ENCODE data around the gene ADAMTS2.

ADAMTS2 gene

GRCh38 chr5:179278546-179278945 is 66.7 kb downstream of the ADAMTS2 start:
- no peak for DNase-seq (ENCODE audit: low read depth in 2 of 2)

DNA sequence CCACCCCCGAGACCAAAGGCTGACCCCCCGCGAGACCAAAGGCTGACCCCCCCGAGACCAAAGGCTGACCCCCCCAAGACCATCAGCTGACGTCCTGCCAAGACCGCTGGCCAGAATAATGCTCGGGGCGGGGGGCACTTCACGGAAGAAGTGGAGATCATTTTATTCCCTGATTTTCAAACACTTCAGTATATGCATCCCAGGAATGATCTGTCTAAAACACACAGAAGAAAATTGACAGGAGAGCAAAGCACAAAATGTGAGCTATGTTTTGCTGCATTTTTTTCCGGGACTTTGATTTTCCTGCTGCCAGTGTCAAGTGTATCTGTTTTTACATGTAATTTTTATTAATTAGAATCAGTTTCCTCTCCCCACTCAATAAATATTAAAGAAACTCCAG is 67.1 kb downstream of the ADAMTS2 start:
- no peak for DNase-seq (ENCODE audit: low read depth in 2 of 2)

DNA sequence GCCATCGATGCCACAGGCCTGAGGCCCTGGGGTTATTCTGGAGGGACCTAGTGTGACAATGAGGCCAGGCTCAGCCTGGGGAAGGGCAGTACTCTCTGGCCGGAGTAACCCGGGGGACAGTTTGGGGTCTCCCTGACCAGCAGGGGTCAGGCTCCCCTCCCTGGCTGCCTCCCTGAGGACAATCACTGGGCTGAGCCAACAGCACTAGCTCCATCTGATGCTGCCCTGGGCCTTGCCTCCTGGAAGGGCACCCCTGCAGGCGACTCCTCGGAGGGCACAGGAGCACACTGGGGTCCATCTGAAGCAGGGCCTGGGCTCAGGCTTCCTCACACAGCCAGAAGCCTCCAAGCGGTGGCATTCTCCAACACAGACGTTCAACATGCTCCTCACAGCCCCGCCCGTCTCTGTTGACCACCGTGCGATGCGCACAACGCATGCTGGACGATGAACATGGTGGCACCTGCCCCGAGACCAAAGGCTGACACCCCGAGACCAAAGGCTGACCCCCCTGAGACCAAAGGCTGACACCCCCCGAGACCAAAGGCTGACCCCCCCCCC is 68.3 kb downstream of the ADAMTS2 start:
- no peak for DNase-seq (ENCODE audit: low read depth in 2 of 2)

DNA sequence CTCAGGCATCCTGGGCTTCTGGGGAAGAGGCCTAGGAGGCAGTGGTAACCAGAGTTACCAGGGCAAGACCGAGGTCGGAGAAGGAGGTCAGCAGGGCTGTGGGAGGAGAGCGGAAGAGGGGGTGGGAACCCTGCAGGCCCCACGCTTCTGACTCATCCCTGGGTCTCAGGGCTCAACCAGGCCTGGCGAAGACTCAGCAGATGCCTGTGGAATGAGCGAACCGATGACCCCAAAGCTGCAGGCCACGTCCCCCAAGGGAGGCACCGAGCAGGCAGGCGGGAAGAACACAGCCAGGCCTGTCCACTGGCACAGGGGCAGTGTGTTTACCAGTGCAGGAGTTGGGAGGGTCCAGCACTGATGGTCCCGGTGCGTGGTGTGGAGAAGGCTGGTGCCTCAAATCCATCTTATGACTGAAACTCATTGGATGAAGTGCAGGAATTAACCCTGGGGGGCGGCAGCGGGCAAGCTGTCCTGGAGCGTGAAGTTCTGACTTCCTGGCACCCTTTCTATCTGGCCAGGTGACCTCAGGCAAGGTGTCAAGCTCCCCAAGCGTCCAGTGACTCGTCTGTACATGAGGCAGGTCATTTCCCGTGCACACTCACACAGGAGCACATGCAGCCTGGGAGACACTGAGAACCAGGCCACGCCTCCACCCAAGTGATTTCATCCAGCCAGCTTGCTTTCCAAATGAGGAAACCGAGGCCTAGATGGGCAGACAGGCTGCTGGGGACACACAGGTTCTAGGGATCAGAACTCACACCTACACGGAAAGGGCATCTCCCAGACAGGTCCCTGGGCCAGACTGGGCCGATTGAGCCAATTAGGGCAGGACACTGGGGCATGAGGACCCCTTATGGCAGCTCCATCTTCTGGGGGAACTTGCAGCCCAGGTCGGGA is 69.1 kb downstream of the ADAMTS2 start:
- no peak for DNase-seq (ENCODE audit: low read depth in 2 of 2)

DNA sequence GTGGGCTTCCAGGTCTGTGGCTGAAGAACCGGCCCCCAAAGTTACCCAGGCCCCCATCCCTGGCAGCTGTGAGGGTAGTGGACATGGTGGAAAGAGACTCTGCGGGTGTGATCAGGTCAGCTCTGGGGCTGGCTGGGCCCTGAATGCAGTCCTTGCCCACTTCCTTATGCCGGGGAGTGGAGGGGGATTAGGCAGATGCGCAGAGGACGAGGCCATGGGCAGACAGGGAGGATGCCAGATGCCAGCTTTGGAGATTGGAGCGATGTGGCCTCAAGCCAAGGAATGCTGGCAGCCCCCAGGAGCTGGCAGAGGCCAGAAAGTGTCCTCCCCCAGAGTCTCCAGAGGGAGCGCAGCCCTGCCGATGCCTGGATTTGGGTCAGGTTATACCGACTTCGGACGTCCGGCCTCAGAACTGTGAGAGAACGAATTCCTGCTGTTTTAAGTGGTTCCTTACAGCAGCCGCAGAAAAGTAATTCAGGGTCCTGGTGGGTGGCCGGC is 69.8 kb downstream of the ADAMTS2 start:
- no peak for DNase-seq (ENCODE audit: low read depth in 2 of 2)

GRCh38 chr5:179274321-179275315 is 70.6 kb downstream of the ADAMTS2 start:
- no peak for DNase-seq (ENCODE audit: low read depth in 2 of 2)

DNA sequence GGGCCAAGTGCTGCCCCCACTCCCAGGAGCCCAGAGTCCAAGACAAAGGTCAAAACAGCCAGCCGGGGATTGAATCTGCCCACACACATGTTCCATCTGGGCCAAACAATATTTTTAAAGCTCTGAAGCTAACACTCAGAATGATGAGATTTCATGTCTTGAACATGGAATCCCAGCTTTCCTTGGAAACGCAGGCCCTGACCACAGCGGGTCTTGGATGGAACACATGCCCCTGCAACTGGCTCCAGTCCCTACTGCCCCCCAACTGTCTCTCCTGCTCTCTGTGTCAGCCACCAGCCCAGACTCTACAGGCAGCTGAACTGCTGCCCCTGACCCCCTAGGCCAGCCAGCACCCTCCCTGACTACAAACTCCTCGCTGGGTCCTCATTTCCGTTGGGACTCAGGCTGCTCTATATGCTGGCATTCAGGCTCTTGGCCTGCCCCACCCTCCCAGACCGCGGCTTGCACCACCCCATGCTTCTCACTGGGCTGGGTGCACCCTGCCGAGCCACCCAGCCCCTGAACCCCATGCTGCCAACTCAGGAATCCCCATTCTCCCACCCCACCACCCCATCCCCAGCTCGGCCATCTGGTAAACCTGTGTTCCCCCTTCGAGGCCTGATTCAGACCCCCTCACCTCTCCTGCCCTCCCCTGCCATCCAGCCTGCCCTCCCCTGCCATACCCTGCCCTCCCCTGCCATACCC is 71.7 kb downstream of the ADAMTS2 start:
- DNase-seq (ENCODE audit: low read depth in 2 of 2): no peak

DNA sequence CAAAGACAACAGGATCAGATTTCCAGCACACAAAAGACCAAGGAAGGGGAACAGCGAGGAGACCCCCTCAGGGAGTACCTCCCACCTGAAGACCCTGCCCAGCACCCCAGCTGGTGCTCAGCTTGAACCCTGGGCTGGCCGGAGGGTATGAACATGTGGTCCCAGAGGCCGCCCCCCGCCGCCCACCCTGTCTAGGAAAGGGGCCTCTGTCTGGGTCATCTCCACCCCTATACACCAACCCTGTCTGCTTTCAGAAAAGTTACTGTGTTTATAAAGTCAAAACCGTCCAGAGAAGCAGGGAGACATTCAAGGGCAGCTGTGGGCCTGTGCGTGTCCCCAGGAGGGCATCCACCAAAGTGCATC is 72.2 kb downstream of the ADAMTS2 start:
- DNase-seq (ENCODE audit: low read depth in 2 of 2): no peak

DNA sequence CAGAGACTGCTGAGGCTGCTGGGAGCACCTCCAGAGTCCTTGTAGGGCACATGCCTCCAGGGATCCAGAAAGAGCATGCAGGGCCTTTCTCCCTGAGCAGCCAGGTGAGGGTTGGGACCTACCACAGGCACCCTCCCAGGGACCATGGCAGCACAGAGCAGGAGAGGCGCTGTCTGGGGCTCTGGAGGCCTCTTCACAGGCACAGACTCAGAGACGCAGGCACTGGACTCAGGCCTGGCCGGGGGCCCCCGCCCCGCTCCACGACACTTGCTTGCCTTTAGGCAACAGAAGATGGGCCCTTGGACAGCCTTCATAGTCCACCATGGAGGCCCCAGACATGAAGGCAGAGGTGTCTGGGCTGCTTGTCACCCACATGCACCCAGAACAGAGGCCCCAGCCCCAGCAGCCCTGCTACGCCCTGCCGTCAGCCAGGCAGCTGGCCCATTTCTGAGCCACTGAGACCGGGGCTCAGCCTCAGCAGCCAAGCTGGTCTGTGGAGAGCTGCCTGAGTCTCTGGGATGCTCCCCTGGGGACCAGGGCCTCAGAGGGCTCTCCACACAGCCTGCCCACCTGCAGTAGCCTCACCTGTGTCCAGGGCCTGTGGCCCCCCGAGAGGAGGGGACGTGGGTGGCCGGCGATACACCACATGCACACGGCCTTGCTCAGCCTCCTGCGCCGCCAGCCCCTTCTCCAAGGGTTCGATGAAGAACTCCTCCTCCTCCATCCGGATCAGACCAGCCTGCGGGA is 72.8 kb downstream of the ADAMTS2 start:
- no peak for DNase-seq (ENCODE audit: low read depth in 2 of 2)

- no peak for DNase-seq (ENCODE audit: low read depth in 2 of 2)
Observed at GRCh38 chr5:179271821-179272325, 73.4 kb downstream of the ADAMTS2 start.

GRCh38 chr5:179271428-179271734 is 73.9 kb downstream of the ADAMTS2 start:
- no peak for DNase-seq (ENCODE audit: low read depth in 2 of 2)

DNA sequence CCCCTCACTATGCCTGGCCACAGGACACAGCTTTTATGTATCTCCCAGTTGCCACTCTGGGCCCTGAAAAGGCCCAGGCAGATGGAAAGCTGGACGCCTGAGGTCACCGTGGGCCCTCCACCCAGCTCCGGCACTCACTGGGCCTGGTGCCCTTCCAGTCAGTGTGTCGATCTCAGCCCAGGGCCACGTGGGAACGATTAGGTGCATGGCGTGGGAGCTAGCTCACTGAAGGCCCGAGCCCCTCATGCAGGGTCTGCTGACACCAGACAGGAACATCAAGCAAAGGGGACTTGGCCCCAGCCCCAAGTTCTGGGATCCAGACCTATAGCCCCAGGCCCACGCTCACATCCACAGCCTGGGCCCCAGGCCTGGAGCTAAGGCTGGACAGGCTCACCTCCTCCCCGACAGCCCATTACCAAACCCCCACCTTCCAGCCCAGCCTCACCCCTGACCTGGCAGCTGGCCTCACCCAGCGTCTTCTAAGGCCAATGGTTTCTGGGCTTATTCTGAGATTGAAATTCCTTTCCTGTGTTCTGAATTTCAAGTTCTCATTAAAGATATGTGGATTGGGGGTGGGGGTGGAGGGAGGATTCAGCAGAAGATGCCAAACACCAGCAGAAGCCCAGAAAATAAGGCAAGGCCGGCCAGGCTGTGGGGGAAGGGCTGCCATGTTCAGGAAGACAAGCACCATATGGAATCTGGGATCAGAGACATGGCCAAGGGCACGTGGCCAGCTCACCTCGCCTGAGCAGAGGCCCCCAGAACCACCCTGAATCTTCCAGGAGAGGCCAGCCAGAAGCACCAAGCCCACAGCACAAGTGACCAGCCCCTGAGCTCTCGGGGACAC is 74.5 kb downstream of the ADAMTS2 start:
- DNase-seq (ENCODE audit: low read depth in 2 of 2): no peak

- DNase-seq (ENCODE audit: low read depth in 2 of 2): no peak
Observed at GRCh38 chr5:179269781-179270543, 75.3 kb downstream of the ADAMTS2 start.

DNA sequence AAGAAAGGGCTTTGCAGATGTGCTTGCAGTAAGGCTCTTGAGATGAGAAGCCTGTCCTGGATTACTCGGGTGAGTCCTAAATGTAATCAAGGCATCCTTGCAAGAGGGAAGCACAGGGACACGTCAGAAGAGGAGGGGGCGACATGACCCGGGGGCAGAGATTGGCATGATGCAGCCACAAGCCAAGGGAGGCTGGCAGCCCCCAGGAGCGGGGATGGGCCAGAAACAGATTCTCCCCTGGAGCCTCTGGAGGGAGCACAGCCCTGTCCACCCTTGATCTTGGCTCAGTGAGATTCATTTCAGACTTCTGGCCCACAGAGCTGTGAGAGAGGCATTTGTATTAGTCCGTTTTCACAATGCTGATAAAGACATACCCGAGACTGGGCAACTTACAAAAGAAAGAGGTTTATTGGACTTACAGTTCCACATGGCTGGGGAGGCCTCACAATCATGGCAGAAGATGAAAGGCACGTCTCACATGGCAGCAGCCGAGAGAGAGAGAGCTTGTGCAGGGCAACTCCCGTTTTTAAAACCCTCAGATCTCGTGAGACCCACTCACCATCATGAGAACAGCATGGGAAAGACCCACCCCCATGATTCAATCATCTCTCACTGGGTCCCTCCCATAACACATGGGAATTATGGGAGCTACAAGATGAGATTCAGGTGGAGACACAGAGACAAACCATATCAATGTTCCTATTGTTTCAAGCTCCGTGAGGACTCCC is 76.1 kb downstream of the ADAMTS2 start:
- no peak for DNase-seq (ENCODE audit: low read depth in 2 of 2)

DNA sequence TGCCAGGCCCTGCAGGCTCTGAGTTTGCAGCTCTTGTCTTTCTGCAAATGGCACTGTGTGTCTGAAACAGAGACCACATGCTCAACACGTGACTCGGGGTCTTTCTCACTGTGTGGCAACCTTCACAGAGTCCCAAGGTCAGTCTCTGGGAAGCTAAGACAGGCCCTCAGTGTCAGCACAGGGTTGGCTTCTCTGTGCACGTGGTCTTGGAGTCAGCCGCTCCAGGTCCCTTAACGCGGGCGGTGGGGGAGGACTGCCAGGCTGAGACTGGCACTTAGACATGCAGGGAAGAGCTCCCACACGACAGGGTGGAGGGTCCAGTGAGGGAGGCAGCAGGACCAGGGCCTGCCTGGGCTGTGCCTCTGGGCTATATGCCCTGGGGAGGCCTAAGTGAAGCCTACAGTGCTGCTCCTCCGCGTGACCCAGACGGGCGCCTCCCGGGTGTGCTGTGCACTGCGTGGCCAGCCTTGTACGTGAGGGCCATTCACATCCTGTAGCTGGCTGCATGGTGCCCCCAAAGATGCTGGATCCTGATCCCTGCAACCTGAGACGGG is 76.8 kb downstream of the ADAMTS2 start:
- no peak for DNase-seq (ENCODE audit: low read depth in 2 of 2)

- DNase-seq (ENCODE audit: low read depth in 2 of 2): no peak
Observed at GRCh38 chr5:179267671-179268083, 77.6 kb downstream of the ADAMTS2 start.

DNA sequence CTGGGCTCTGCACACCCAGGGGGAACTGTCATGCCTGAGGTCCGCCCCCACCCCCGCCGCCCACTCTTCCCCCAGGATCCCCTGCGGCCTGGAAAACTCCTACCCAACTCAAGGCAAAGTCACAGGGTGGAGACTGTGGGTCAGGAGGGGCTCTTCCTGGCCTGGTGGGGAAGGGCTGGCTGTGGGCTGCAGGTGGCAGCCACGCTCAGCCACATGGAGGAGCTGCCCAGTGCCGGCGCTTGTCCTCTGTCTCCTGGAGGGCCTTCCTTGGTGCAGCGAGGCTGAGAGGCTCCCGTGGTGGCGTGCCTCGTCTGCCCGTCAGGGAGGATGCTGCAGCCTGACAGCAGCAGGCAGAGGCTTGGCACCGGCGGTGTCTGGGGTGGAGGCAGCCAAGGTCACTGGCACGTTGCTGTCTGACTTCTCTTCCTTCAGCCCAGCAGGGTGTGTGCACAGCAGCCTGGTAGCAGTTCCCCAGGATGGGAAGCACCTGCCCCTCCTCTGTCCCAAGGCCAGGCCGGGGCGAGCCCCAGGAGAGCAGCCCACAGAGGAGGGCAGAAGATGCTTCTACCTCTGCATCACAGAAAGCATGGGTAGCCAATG is 78.1 kb downstream of the ADAMTS2 start:
- DNase-seq (ENCODE audit: low read depth in 2 of 2): no peak
